IgD-negative memory B cell (primary cell): ENCODE data around the gene ELMO2. TPM values are rescaled to one million over a fixed set of nuclear protein-coding genes. Genes with fewer than 3 reads are reported as not detected.

ENCODE experiments used
- H3K27ac Mint-ChIP-seq, 3 donors: one replicate each; pipeline ENCODE4 v1.8.0; 2020 to 2022; ENCODE audit warnings: mild to moderate bottlenecking in 3 of 3, mixed read lengths in 3 of 3, moderate library complexity in 1 of 3
- H3K27me3 Mint-ChIP-seq: one replicate; pipeline ENCODE4 v1.8.0; 2021; ENCODE audit warnings: mixed read lengths
- H3K36me3 Mint-ChIP-seq: one replicate; pipeline ENCODE4 v1.8.0; 2020; ENCODE audit warnings: mild to moderate bottlenecking, mixed read lengths
- H3K4me1 Mint-ChIP-seq, 3 donors: one replicate each; pipeline ENCODE4 v1.8.0; 2020 to 2022; ENCODE audit warnings: mixed read lengths in 3 of 3, mild to moderate bottlenecking in 1 of 3
- H3K4me3 Mint-ChIP-seq, 4 donors: one replicate each; pipeline ENCODE4 v1.8.0; 2020 to 2022; ENCODE audit warnings: mild to moderate bottlenecking in 4 of 4, mixed read lengths in 4 of 4, moderate library complexity in 3 of 4
- H3K9me3 Mint-ChIP-seq, 3 donors: one replicate each; pipeline ENCODE4 v1.8.0; 2020 to 2021; ENCODE audit warnings: mixed read lengths in 3 of 3, mild to moderate bottlenecking in 1 of 3
- polyA plus RNA-seq: library from polyadenylated mRNA; unstranded; fragments of 300-500 nt; fragmentation: Illumina TruSeq; gene quantifications from one replicate; pipeline ENCODE4 v1.2.3, GENCODE V29; 2021

The ELMO2 gene
- polyA plus RNA-seq, 1 donor from 2014 or later: 29.1 TPM

DNA sequence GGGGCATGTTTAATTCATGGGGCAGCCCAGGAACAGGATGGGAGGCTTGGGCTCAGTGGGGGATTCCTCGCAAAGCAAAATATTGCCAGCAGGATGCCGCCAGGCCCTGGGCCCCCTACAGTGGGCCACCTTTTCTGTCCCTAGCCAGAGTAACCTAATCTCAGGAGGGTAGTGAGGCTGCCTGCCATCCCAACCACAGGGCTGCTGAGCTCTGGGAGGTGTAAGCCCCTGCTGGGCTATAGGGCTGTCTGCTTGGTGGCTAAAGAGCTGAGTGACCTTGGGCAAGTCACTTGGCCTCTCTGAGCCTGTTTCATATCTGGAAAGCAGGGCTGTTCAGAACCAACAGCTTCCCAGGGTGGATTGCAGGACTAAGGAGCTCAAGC is 62.4 kb downstream of the ELMO2 start:
- Mint-ChIP-seq H3K27ac (no peak overlapping the region), H3K4me1 (peaks cover 3 to 11% (median 7%) of the 10 kb centered on the region in 3 donors), H3K36me3 (peaks cover 3% of the 10 kb centered on the region), H3K27me3 (peaks cover 26% of the 10 kb centered on the region), H3K4me3 (no peak overlapping the region), H3K9me3 (peaks cover 0 to 1% (median 0%) of the 10 kb centered on the region in 3 donors)

DNA sequence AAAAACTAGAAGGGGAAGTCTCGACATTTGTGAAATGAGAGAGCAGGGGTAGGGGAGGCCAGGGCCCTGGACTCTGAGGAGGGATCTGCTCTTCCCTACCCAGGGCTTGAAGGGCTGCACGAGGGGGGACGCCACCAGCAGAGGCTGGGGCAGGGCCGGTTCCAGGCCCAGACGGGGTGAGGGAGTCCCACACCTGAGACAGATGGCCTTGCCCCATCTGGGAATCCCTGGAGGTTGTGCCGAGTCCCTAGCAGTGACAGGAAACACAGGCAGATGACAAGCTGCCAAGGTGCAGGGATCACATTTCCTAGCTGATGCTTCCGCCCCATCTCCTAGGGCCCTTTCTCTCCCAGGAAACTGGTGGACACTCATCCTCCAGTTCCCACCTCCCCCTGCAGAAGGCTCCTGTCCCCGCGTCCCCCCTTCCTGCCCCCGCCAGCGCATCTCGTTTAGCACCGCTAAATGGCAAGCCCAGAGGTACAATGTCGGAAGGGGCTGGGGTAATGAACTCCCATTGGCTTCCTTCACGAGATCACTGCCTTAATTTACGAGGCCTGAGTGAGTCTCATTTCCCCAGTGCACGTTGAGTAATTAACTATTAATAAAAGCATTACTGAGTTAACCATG is 63.0 kb downstream of the ELMO2 start:
- H3K27ac Mint-ChIP-seq: peak overlapping the region in 1 of 3 donors; percentile 71
- H3K27me3 Mint-ChIP-seq: peaks cover 27% of the 10 kb centered on the region
- peaks cover 3 to 8% (median 7%) of the 10 kb centered on the region in 3 donors for H3K4me1 Mint-ChIP-seq
- peaks cover 3% of the 10 kb centered on the region for H3K36me3 Mint-ChIP-seq
- peak overlapping the region in 2 of 4 donors; percentile 21 to 68 for H3K4me3 Mint-ChIP-seq
- H3K9me3 Mint-ChIP-seq: peaks cover 0 to 1% (median 0%) of the 10 kb centered on the region in 3 donors

DNA sequence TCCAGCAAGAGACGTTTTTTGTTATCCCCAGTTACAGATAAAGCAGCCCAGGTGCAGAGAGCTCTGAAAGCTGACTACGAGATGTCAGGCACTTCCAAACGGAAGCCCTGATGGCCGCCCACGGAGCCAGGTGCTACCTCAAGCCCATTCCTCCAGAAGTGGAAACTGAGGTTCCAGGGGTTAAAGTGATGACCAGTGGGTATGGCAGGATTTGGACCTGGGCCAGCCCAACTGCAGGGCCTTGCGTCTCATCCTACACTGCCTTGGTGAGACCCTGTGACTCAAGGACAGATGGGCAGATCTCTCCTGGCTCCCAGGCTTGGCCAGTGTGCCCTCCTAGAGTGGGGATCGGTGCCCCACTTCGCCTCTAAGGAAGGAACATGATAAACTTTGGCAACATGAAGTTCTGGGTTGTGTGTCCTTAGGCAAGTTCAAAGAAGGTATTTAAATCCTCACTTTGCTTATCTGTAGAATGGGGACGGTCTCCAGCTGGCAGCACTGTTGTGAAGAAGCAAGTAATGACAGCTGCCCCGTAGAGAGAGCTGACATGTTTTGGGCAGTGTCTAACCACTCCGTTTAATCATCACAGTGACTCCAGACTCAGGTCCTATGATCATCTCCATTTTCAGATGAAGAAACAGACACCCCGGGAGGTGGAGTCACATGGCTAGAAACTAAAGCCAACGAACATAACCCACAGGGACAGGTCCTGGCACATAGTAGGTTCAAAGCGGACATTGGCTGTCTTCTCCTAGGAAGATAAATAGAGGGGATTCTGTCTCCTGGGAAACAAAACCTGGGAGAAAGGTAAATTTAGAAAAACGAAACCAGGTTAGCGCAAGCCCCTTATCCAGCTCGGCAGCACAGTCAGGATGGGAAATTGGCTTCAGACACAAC is 63.7 kb downstream of the ELMO2 start:
- Mint-ChIP-seq H3K4me3 (peak overlapping the region in 1 of 4 donors; percentile 68), H3K4me1 (peaks cover 3 to 8% (median 7%) of the 10 kb centered on the region in 3 donors), H3K27ac (peak overlapping the region in 1 of 3 donors; percentile 71), H3K36me3 (peaks cover 3% of the 10 kb centered on the region), H3K27me3 (peaks cover 27% of the 10 kb centered on the region), H3K9me3 (peaks cover 0 to 1% (median 0%) of the 10 kb centered on the region in 3 donors)

DNA sequence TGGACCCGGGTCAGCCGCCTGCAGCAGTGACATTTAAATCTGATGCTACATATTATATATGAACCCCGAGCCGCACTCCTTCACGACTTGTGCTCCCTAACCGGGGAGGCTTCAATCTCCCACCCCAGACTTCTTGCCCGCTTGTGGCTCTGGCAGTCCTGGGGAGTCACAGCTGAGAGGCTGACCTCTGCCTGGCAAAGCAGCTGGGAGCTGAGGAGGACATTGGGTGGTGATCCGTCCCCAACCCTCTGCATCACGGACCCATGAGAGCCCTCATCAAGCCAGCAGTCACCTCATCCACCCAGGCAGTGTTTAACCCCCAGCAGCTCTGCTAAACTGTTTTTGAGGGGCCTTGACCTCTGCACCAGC is 64.4 kb downstream of the ELMO2 start:
- Mint-ChIP-seq H3K27me3 (peaks cover 31% of the 10 kb centered on the region), H3K4me3 (no peak overlapping the region), H3K27ac (no peak overlapping the region), H3K36me3 (peaks cover 3% of the 10 kb centered on the region), H3K9me3 (peaks cover 0 to 1% (median 0%) of the 10 kb centered on the region in 3 donors), H3K4me1 (peaks cover 3 to 8% (median 7%) of the 10 kb centered on the region in 3 donors)

DNA sequence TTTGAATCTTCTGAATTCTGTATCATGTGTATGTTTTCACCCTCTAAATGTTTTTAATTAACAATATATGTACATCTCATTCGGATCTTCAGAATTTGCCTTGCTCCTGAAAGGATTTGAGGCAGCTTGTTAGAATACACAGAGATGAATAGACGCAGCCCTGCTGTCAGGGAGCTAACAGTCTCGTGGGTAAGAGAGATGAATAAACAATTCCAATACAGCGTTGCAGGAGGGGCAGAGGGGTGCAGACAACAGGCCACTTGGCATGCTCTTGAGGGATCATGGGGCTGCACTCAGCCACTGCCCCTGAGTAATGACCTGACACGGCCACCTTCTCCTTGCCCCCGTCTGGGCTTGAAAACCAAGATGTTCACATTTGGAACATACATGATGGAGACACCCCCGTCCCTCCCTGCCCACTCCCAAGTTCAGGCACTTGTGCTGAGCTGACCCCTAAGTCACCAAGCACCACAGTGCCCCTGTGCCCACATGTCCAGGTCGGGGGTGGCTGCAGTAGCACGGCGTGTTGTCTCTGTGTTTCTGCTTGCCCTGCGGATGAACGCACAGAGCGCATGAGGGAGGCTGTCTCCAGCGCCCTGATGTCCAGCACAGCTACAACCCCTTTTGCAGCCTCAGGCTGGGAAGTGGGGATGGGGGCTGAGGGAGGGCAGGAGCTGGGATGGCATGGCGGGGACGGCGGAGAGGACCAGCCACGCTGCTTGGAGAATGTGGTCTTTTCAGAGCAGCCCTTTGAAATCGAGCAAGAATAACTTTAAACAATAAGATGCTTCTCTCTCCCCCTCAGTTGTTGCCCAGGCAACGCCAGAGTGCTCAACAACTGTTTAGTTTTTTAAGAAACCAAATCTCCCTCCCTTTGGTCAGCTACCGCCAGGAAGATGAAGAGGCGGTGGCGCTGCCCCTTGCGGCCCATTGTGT is 65.1 kb downstream of the ELMO2 start:
- Mint-ChIP-seq H3K27ac (no peak overlapping the region), H3K9me3 (peaks cover 0 to 1% (median 0%) of the 10 kb centered on the region in 3 donors), H3K27me3 (peaks cover 31% of the 10 kb centered on the region), H3K4me3 (peak overlapping the region in 1 of 4 donors; percentile 45), H3K4me1 (peaks cover 3 to 8% (median 7%) of the 10 kb centered on the region in 3 donors), H3K36me3 (peaks cover 3% of the 10 kb centered on the region)

DNA sequence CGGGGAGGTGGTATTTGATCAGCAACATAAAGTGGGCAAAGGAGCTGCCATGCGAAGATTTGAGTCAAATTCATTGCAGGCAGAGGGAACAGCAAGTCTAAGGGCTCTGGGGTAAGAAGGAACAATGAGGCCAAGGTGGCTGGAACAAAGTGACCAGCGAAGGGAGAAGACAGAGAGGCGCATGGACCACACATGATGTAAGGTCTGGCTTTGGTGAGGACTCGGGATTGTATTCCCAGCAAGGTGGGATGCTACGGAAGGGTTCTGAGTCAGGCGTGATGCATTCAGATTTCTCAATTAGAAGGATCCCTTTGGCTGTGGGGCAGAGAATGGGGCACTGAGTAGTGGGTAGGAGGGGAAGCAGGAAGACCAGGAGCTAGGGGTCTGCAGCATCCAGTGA is 67.4 kb downstream of the ELMO2 start:
- H3K4me3 Mint-ChIP-seq: no peak overlapping the region
- H3K36me3 Mint-ChIP-seq: no peaks in the 10 kb centered on the region
- no peak overlapping the region for H3K27ac Mint-ChIP-seq
- H3K9me3 Mint-ChIP-seq: peaks cover 0 to 1% (median 0%) of the 10 kb centered on the region in 3 donors
- peaks cover 3 to 8% (median 7%) of the 10 kb centered on the region in 3 donors for H3K4me1 Mint-ChIP-seq
- H3K27me3 Mint-ChIP-seq: peaks cover 35% of the 10 kb centered on the region

DNA sequence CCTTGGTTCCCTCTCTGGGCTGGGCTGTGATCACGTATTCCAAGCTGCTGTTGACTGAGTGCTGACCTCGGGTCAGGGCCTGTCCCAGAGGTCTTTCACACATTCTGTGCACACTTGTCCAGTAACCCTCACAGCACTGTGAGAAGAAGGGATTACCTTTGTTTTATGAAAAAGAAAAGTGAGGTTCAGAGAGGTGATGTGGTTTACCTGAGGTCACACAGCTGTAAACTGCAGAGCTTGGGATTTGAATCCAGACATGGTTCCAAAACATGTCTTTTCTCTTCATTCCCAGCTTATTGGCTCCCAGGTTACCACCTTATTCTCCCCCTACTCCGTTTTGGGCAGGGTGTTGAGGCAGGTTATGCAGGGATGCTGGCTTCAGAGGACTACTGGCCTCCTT is 69.7 kb downstream of the ELMO2 start:
- no peaks in the 10 kb centered on the region for H3K36me3 Mint-ChIP-seq
- H3K27me3 Mint-ChIP-seq: peaks cover 30% of the 10 kb centered on the region
- no peak overlapping the region for H3K4me3 Mint-ChIP-seq
- no peak overlapping the region for H3K27ac Mint-ChIP-seq
- H3K4me1 Mint-ChIP-seq: no peaks in the 10 kb centered on the region
- peaks cover 0 to 1% (median 0%) of the 10 kb centered on the region in 3 donors for H3K9me3 Mint-ChIP-seq

DNA sequence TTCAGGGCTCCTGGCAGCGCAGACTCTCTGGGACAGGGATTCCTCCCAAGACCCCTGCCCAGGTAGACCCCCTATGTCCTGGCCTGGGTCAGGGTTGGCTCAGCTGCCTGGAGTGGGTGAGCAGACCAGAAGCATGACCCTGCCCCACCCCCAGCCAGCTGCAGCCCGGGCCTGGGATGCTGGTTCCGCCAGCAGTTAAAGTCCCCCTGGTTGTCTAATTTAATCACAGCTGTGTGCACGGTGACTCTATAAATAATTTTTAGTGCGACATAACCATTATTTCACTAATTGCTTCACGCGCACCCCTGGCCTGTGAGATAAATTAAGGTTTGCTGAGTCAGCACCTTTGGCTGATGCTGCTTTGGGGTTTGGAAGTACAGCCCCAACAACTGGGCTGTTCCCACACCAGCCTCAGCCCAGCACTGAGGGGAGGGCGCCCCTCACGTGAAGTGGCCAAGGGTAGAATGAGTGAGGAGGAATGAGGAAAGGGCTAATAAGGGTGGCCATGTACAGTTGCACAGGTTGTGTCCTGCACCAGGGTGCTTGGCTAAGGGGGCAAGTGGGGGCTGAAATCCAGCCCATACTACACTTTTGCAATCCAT is 72.0 kb downstream of the ELMO2 start:
- Mint-ChIP-seq H3K4me3 (no peak overlapping the region), H3K27me3 (peaks cover 19% of the 10 kb centered on the region), H3K9me3 (no peaks in the 10 kb centered on the region), H3K36me3 (no peaks in the 10 kb centered on the region), H3K4me1 (peaks cover 0 to 2% (median 0%) of the 10 kb centered on the region in 3 donors), H3K27ac (no peak overlapping the region)

DNA sequence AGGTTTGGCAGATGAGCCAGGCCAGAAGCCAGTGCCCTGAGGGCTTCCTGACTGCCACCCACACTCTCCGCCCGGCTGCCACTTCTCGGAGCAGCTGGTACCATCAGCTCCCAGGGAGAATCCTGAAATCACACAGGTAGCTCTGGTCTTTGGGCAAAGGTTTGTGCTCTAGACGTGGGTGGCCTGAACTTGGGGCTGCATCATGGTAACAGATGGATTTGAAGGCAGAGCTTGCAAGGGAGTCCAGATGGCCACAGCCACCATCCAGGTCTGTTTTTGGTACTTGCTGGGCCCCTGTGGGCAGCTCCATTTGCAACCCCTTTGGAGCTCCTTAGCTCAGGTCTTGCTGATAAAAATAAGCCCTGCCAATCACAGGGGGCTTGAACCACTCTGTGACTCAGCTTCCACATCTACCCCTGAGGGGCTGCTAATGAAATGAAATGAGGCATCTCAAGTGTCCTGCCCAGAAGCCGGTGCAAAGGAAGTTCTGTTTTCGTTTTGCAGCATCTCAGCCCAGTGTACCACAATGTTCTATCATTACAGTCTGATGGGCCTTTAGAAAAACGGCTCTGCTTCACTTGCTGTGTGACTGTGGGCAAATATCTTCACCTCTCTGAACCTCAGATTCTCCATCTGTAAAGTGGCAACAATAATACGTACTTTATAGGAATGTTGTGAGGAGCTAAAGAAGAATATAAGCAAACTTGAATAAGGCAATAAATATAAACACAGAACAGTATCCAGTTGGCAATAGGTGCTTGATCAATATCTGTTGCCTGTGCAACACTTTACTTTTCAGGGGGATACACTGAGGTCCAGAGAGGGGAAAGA is 73.0 kb downstream of the ELMO2 start:
- Mint-ChIP-seq H3K27ac (no peak overlapping the region), H3K27me3 (peaks cover 18% of the 10 kb centered on the region), H3K4me3 (no peak overlapping the region), H3K9me3 (no peaks in the 10 kb centered on the region), H3K4me1 (peaks cover 0 to 4% (median 0%) of the 10 kb centered on the region in 3 donors), H3K36me3 (no peaks in the 10 kb centered on the region)

DNA sequence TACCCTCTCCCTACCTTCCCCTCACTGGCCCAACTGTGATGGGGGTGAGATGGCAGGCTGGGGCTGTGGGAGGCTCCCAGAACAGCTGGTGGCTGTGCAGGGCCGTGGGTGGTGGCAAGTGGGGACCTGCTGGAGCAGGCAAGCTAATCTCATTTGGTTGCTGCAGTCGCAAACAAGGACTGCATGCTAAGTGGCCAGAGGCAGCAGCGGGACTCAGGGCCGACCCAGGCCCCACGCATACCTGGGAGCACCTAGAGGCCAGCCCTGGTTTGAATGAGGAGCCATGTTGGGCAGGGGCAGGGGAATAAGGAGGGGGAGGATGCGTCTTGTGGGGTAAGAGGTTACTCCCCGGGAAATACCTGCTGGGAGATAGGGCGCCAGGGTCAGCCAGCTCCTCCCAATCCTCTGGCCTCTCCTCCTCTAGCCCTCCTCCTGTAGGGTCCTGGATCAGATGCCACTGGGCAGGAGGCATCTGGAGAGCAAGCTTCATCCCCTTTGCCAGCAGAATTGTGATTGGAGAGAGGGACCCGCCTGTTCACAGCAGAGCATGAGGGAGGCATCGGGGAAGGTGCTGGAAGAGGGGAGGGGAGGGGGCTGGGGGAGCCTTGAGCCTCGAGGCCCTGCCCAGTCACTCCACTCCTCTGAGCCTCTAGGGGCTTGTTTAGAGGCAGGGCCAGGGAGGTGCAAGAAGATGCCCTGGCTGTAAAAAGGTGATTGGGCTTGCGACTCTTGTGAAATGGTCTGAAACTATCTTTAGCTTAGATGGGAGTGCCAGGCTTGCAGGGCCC is 73.8 kb downstream of the ELMO2 start:
- Mint-ChIP-seq H3K4me3 (no peak overlapping the region), H3K27me3 (peaks cover 18% of the 10 kb centered on the region), H3K4me1 (peaks cover 0 to 4% (median 0%) of the 10 kb centered on the region in 3 donors), H3K9me3 (no peaks in the 10 kb centered on the region), H3K36me3 (no peaks in the 10 kb centered on the region), H3K27ac (no peak overlapping the region)

DNA sequence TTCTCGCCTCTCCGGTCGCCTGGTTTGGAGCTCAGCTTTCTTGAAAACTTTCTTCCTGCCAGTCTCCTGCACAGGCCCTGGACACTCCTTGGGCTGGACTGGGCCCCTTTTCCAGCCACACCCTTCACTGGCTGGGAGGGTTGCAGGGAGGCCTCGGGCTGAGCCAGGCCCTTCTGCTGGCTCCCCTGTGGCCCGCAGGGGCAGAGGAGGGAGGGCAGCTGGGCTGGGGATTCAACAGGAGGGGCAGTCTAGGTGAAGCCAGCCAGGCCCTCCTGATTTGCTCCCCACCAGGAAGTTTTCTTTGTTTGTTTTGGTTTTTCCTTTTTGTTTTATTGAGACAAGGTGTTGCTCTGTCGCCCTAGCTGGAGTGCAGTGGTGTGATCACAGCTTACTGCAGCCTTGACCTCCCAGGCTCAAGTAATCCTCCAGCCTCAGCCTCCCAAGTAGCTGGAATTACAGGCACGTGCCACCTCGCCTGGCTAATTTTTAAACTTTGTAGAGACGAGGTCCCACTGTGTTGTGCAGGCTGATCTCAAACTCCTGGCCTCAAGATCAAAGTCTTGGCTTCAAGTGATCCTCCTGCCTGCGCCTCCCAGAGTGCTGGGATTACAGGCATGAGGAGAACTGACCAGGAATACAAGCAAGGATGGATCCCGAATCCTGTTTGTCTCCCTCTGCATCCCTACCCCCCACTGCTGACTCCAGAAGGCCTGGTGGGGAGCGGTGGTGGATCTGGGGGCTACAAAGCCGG is 74.6 kb downstream of the ELMO2 start:
- H3K36me3 Mint-ChIP-seq: no peaks in the 10 kb centered on the region
- peaks cover 0 to 4% (median 0%) of the 10 kb centered on the region in 3 donors for H3K4me1 Mint-ChIP-seq
- H3K9me3 Mint-ChIP-seq: no peaks in the 10 kb centered on the region
- no peak overlapping the region for H3K4me3 Mint-ChIP-seq
- peaks cover 14% of the 10 kb centered on the region for H3K27me3 Mint-ChIP-seq
- H3K27ac Mint-ChIP-seq: no peak overlapping the region

DNA sequence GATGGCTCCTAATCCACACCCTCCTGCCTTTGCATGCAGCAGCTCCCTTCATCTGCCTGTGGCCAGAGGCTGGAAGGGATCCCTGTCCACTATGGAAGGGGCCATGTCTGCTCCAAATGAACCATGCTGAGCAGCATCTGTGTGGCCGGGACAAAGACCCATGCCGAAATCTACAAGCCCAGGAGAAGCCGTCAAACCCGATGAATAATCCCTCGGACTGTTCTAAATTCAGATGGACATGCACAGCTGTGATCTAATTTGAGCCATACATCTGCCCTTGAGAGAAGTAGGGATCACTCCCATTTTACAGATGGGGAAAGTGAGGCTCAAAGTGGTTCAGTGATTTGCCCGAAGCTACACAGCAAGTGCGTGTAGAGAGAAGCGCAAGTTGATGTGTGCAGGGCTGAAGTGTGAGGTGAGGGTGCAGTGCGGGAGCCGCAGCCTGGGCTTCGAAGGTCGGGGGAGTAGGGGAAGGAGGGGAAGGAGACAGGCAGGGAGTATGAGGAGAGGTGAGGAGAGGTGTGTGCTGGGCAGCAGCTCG is 75.5 kb downstream of the ELMO2 start:
- peaks cover 0 to 4% (median 0%) of the 10 kb centered on the region in 3 donors for H3K4me1 Mint-ChIP-seq
- H3K27me3 Mint-ChIP-seq: peaks cover 18% of the 10 kb centered on the region
- H3K36me3 Mint-ChIP-seq: no peaks in the 10 kb centered on the region
- no peak overlapping the region for H3K4me3 Mint-ChIP-seq
- no peak overlapping the region for H3K27ac Mint-ChIP-seq
- no peaks in the 10 kb centered on the region for H3K9me3 Mint-ChIP-seq
